ENCODE measurements around the gene TMEM131. TPM values are rescaled to one million over a fixed set of nuclear protein-coding genes. Genes with fewer than 3 reads are reported as not detected.
"Not testable (repeated sequence)": the region's sequence is repeated elsewhere in the genome, so short reads cannot be mapped to it uniquely, and the experiment has no call there.

The TMEM131 gene
- total RNA-seq, 1 donor from 2014 or later = 20.0 TPM

DNA sequence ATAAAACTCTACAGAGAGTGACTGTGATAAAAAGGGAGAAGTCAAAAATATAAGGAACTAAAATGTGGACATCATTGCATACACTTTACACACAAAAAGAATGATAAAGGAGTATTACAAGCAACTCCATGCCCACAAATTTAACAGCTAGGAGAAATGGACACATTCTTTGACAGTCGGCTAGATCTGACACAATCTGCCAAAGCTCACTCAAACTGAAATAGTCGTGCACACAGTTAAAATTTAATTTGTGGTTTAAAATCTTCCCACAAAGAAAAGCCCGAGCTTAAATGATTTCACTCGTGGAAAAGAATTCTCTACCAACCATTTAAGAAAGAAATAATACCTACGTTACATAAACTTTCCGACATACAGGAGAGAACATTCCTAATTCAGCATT lies 149.9 kb downstream of the TMEM131 start:
- no peaks in the 10 kb centered on the region for H3K27me3 ChIP-seq
- peaks cover 5 to 6% of the 10 kb centered on the region in 2 donors for H3K36me3 ChIP-seq
- no peak overlapping the region for H3K27ac ChIP-seq
- intact Hi-C loops (cut with DNase I) = no loop called here
- no peaks in the 10 kb centered on the region for H3K9me3 ChIP-seq
- no peak overlapping the region for H3K4me3 ChIP-seq
- no peaks in the 10 kb centered on the region for H3K4me1 ChIP-seq
- TF ChIP-seq, protein P1, sequence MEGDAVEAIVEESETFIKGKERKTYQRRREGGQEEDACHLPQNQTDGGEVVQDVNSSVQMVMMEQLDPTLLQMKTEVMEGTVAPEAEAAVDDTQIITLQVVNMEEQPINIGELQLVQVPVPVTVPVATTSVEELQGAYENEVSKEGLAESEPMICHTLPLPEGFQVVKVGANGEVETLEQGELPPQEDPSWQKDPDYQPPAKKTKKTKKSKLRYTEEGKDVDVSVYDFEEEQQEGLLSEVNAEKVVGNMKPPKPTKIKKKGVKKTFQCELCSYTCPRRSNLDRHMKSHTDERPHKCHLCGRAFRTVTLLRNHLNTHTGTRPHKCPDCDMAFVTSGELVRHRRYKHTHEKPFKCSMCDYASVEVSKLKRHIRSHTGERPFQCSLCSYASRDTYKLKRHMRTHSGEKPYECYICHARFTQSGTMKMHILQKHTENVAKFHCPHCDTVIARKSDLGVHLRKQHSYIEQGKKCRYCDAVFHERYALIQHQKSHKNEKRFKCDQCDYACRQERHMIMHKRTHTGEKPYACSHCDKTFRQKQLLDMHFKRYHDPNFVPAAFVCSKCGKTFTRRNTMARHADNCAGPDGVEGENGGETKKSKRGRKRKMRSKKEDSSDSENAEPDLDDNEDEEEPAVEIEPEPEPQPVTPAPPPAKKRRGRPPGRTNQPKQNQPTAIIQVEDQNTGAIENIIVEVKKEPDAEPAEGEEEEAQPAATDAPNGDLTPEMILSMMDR (IDR thresholded peaks at IDR 0.05) = no peak
- no peak for DNase-seq (ENCODE audit: low spot score in 2 of 2)

DNA sequence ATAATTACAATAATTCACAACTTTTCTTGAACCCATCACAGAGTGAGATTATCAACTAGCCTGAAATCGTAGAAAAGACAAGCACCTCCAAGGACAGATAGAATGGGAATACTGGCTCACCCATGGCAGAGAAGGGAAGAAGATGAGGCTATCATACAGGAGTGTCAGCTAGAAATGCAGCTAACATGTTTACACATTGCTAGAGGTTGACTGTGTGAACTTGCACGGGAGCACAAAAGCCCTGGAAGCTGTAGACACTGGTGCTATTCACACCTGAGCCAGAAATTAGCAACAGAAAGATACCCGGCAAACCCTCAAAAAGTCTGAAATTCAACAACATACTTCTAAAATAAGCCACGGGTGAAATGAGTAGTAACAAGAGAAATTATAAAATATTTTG lies 150.6 kb downstream of the TMEM131 start:
- TF ChIP-seq, protein P1 (IDR thresholded peaks at IDR 0.05) = no peak
- Histone ChIP-seq H3K36me3 (peaks cover 8 to 13% of the 10 kb centered on the region in 2 donors), H3K9me3 (no peaks in the 10 kb centered on the region), H3K4me1 (no peaks in the 10 kb centered on the region), H3K27ac (no peak overlapping the region), H3K27me3 (no peaks in the 10 kb centered on the region), H3K4me3 (no peak overlapping the region)
- no peak for DNase-seq (ENCODE audit: low spot score in 2 of 2)
- intact Hi-C loops (cut with DNase I) = no loop called here

DNA sequence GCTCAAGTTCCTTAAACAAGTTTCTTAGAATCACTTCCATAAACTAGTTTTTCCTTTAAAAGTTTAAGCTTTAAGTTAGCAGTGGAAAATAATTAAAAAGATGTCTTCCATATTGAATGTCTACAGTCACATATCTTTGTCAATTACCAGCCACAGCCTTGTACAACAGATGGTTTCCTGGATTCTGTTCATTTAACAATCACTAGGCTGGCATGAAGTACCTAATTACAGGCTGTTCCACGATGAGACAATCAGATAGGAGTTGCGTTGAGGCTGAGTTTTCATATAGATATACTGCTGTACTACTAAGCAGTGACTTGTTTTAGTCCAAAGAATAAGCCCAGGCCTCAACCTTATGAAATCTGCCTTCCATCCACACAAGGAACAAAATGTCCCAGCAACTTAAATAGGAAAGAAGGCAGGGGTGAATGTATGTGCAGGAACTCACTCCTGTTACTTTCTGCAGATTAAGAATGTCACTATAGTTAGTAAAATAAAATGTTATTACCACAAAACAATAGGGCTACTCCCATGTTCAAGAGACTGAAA lies 151.4 kb downstream of the TMEM131 start:
- H3K9me3 ChIP-seq = no peaks in the 10 kb centered on the region
- H3K27me3 ChIP-seq = no peaks in the 10 kb centered on the region
- peaks cover 8 to 14% of the 10 kb centered on the region in 2 donors for H3K36me3 ChIP-seq
- TF ChIP-seq, protein P1 (IDR thresholded peaks at IDR 0.05) = no peak
- H3K27ac ChIP-seq = no peak overlapping the region
- H3K4me3 ChIP-seq = no peak overlapping the region
- H3K4me1 ChIP-seq = no peaks in the 10 kb centered on the region
- no peak for DNase-seq (ENCODE audit: low spot score in 2 of 2)
- intact Hi-C loops (cut with DNase I) = no loop called here

DNA sequence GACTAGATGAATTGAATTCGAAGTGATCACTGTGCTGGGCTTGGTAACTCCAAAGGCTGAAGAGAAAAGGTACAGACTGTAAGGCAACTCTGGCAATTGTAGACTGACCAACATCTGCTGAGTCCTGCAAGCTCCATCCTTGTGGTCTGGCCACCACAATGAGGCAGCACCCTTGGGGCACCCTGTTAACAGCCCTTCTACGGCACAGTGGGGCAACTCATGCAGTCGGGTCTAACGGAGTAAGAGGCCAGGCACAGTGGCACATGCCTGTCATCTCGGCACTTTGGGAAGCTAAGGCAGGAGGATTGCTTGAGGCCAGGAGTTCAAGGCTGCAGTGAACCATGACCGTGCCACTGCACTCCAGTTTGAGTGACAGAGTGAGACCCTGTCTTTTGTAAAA lies 155.6 kb downstream of the TMEM131 start:
- Histone ChIP-seq H3K4me3 (no peak overlapping the region), H3K4me1 (no peaks in the 10 kb centered on the region), H3K27me3 (no peaks in the 10 kb centered on the region), H3K9me3 (no peaks in the 10 kb centered on the region), H3K36me3 (peaks cover 8 to 24% of the 10 kb centered on the region in 2 donors), H3K27ac (no peak overlapping the region)
- intact Hi-C loops (cut with DNase I) = no loop called here
- TF ChIP-seq, protein P1 (IDR thresholded peaks at IDR 0.05) = no peak
- DNase-seq (ENCODE audit: low spot score in 2 of 2) = no peak

DNA sequence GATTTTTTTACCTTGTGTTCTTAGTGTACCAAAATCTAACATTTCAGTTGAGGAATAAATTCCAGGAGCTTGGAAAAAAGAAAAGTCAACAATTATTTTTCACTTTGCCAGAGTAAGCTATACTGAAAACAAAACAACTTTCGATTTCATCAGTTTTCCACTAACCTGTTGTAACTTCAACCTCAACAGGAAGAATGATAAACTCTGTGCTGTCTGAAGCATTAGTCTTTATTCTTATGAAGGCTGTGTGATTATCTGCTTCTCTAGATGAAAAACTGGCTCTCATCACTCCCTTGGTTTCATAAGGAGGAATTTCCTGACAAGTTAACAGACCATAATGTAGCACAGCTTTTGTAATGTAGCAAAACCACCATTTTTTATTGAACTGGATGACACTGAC lies 161.1 kb downstream of the TMEM131 start:
- Histone ChIP-seq H3K4me3 (no peak overlapping the region), H3K36me3 (peaks cover 0 to 10% of the 10 kb centered on the region in 2 donors), H3K9me3 (no peaks in the 10 kb centered on the region), H3K27ac (no peak overlapping the region), H3K27me3 (no peaks in the 10 kb centered on the region), H3K4me1 (peaks cover 0 to 6% of the 10 kb centered on the region in 2 donors)
- intact Hi-C loops (cut with DNase I) = no loop called here
- no peak for DNase-seq (ENCODE audit: low spot score in 2 of 2)
- TF ChIP-seq, protein P1 (IDR thresholded peaks at IDR 0.05) = no peak

DNA sequence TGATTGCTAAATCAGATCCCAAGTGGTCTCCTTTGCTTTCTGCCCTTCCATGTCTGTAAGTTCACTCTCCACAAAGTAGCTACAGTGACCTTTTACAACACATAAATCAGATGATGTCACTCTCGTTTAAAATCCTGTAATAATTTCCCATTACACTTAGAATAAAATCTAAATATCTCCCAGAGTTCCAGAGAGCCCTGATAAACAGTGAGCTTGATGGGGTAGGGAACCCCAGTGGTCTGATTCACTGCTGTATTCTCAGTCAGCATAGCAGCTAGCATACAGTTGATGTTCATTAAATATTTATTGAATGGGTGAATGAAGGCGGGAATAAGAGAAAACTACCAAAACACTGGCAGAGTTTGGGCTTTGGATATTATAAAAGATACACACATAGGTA lies 164.6 kb downstream of the TMEM131 start:
- intact Hi-C loops (cut with DNase I) = no loop called here
- no peak overlapping the region for H3K4me3 ChIP-seq
- H3K9me3 ChIP-seq = no peaks in the 10 kb centered on the region
- H3K4me1 ChIP-seq = peaks cover 0 to 6% of the 10 kb centered on the region in 2 donors
- TF ChIP-seq, protein P1 (IDR thresholded peaks at IDR 0.05) = no peak
- peaks cover 0 to 2% of the 10 kb centered on the region in 2 donors for H3K36me3 ChIP-seq
- no peak for DNase-seq (ENCODE audit: low spot score in 2 of 2)
- peak overlapping the region in 1 of 2 donors; percentile 46 for H3K27ac ChIP-seq
- H3K27me3 ChIP-seq = no peaks in the 10 kb centered on the region

DNA sequence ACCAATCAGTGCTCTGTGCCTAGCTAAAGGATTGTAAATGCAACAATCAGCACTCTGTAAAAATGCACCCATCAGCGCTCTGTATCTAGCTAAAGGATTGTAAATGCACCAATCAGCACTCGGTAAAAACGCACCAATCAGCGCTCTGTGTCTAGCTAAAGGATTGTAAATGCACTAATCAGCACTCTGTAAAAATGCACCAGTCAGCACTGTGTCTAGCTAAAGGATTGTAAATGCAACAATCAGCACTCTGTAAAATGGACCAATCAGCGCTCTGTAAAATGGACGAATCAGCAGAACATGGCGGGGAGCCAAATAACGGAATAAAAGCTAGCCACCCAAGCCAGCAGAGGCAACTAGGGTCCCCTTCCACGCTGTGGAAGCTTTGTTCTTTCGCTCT lies 166.5 kb downstream of the TMEM131 start:
- H3K4me1 ChIP-seq; DNase-seq (ENCODE audit: low spot score in 2 of 2); H3K4me3 ChIP-seq; H3K9me3 ChIP-seq; H3K36me3 ChIP-seq; H3K27ac ChIP-seq; H3K27me3 ChIP-seq; intact Hi-C loops (cut with DNase I): not testable (repeated sequence)

DNA sequence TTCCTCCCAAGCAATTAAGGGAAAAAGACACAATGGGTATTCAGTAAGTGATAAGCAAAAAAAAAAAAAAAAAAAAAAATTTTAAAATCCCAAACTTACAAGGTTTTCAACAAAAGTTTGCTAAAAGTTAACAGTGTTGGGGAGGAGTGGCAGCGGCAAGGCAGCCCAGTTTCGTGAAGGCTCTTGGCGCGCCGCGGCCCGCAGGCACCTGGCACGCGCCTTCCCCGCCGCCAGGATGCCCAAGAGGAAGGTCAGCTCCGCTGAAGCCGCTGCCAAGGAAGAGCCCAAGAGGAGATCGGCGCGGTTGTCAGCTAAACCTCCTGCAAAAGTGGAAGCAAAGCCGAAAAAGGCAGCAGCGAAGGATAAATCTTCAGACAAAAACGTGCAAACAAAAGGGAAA lies 168.7 kb downstream of the TMEM131 start:
- H3K9me3 ChIP-seq; DNase-seq (ENCODE audit: low spot score in 2 of 2); H3K4me1 ChIP-seq; intact Hi-C loops (cut with DNase I); H3K4me3 ChIP-seq; H3K27me3 ChIP-seq; H3K36me3 ChIP-seq; H3K27ac ChIP-seq: not testable (repeated sequence)

All from ascending aorta (tissue), 2 donors.